K562 (cell line): ENCODE results near the gene DDX41. TPM values are rescaled to one million over a fixed set of nuclear protein-coding genes. Genes with fewer than 3 reads are reported as not detected.

Experiments used
- ATAC-seq: fragments of 200-7000 bp; cut with Tn5 transposase; 3 replicates; pipeline ENCODE4 v1.9.1; 2020; ENCODE audit warnings: moderate library complexity
- BruUV-seq: library from RNA; stranded (reverse); fragments of 400-500 nt; replicated peaks from 2 replicates; lab custom pipeline; 2021; lab: Mats Ljungman, UMichigan
- CTCF ChIA-PET: fragments of 300-600 bp; formaldehyde crosslinking; extraction: SDS; loops from one replicate; lab custom pipeline; 2021; ENCODE audit warnings: low intra/inter-chr PET ratio; lab: Yijun Ruan, JAX
- POLR2A ChIA-PET: fragments of 300-600, 350-650 bp; sonication (Branson Sonifier 250); formaldehyde crosslinking; extraction: SDS; loops from one replicate; lab custom pipeline; 2021; ENCODE audit warnings: antibody characterized with exemption, inconsistent platforms; lab: Yijun Ruan, JAX
- DNase-seq, 4 experiments: peaks; one replicate each; pipeline versions ENCODE4 v3.0.0 to v3.0.0-alpha.2; 2011 to 2018; ENCODE audit warnings: low spot score in 3 of 4, mixed read lengths in 3 of 4; ENCODE audit errors: extremely low read depth in 1 of 4
- FAIRE-seq: peaks from 2 replicates; lab custom pipeline; 2011; peaks lifted over from hg19 to GRCh38; lab: Jason Lieb, UNC
- H2AFZ ChIP-seq: 2 replicates; pipeline ENCODE4 v1.6.0; 2011; ENCODE audit warnings: low read depth, low read length, control low read depth, inconsistent platforms
- H3K27ac ChIP-seq: fragments of 200-600 bp; 3 replicates; pipeline ENCODE4 v1.8.0; 2011; ENCODE audit warnings: low read depth, mild to moderate bottlenecking, control low read depth, inconsistent platforms, low read length, moderate library complexity, mixed read lengths; ENCODE audit errors: extremely low read depth
- H3K27me3 ChIP-seq, 2 experiments: fragments of 300-600 bp in 1 of 2; 2 replicates in 1 of 2; 3 replicates in 1 of 2; pipeline versions ENCODE4 v1.6.0 to v1.8.0; 2011; ENCODE audit warnings: inconsistent platforms in 2 of 2, low read length in 2 of 2, mild to moderate bottlenecking in 1 of 2, mixed read lengths in 1 of 2, moderate library complexity in 1 of 2; ENCODE audit not compliant: control insufficient read depth in 2 of 2, insufficient read depth in 2 of 2
- H3K36me3 ChIP-seq: fragments of 300-600 bp; 3 replicates; pipeline ENCODE4 v1.8.0; 2011; ENCODE audit warnings: mild to moderate bottlenecking, low read length, inconsistent platforms; ENCODE audit not compliant: control insufficient read depth, insufficient read depth
- H3K4me1 ChIP-seq, 2 experiments: fragments of 200-600 bp in 1 of 2; replicated peaks in 1 of 2; 2 replicates in 1 of 2; 3 replicates in 1 of 2; pipeline versions ENCODE4 v1.5.1 to v1.8.0; 2011; ENCODE audit warnings: inconsistent platforms in 2 of 2, low read length in 2 of 2, mild to moderate bottlenecking in 1 of 2, mixed read lengths in 1 of 2, moderate library complexity in 1 of 2; ENCODE audit not compliant: control insufficient read depth in 2 of 2, insufficient read depth in 2 of 2
- H3K4me2 ChIP-seq: 2 replicates; pipeline ENCODE4 v1.6.1; 2011; ENCODE audit warnings: low read length, control low read depth, inconsistent platforms, mixed read lengths; ENCODE audit not compliant: insufficient read depth
- H3K4me3 ChIP-seq: fragments of 200-600 bp; sonication (generic), shearing (Covaris generic); 2 replicates; pipeline ENCODE4 v1.5.1; 2016; ENCODE audit warnings: control low read depth, inconsistent platforms
- H3K79me2 ChIP-seq: fragments of 200-600 bp; 3 replicates; pipeline ENCODE4 v1.8.0; 2011; ENCODE audit warnings: low read length, inconsistent platforms; ENCODE audit not compliant: control insufficient read depth, insufficient read depth
- H3K9ac ChIP-seq, 2 experiments: 2 replicates each; pipeline versions ENCODE4 v1.6.0 to v1.6.1; 2011; ENCODE audit warnings: low read depth in 2 of 2, low read length in 2 of 2, control low read depth in 1 of 2, inconsistent platforms in 1 of 2, mild to moderate bottlenecking in 1 of 2, mixed read lengths in 1 of 2; ENCODE audit not compliant: insufficient read depth in 1 of 2
- H3K9me1 ChIP-seq: one replicate; pipeline ENCODE4 v1.6.0; 2011; ENCODE audit warnings: inconsistent platforms, mild to moderate bottlenecking, low read length, moderate library complexity; ENCODE audit not compliant: control insufficient read depth, insufficient read depth
- H3K9me3 ChIP-seq: replicated peaks from 2 replicates; pipeline ENCODE4 v1.5.1; 2011; ENCODE audit warnings: low read depth, low read length, inconsistent platforms; ENCODE audit not compliant: control insufficient read depth, insufficient read depth
- H4K20me1 ChIP-seq: replicated peaks from 2 replicates; pipeline ENCODE4 v1.6.1; 2011; ENCODE audit warnings: low read length, inconsistent platforms, mixed read lengths; ENCODE audit not compliant: control insufficient read depth, insufficient read depth
- BHLHE40 ChIP-seq: IDR thresholded peaks from 2 replicates; pipeline ENCODE4 v1.6.1; 2011; ENCODE audit warnings: low read length, improper control_type of control experiment
- C11orf30 ChIP-seq: fragments of 450-650 bp; IDR thresholded peaks from 2 replicates; pipeline ENCODE4 v1.6.1; 2016; ENCODE audit warnings: low read depth, mild to moderate bottlenecking
- CTBP1 ChIP-seq: fragments of 450-650 bp; IDR thresholded peaks from 2 replicates; pipeline ENCODE4 v1.6.1; 2016; ENCODE audit warnings: borderline replicate concordance
- CXXC5 ChIP-seq: fragments of 250-450 bp; sonication (Bioruptor Pico); IDR thresholded peaks from 2 replicates; pipeline ENCODE4 v1.8.0; 2022; ENCODE audit warnings: inconsistent platforms, mild to moderate bottlenecking, moderate library complexity
- DEAF1 ChIP-seq: fragments of 450-650 bp; formaldehyde crosslinking; IDR thresholded peaks from 2 replicates; pipeline ENCODE4 v1.4.0; 2020; ENCODE audit warnings: mild to moderate bottlenecking, moderate library complexity
- MAFK ChIP-seq: IDR thresholded peaks from 2 replicates; pipeline ENCODE4 v1.6.1; 2011; ENCODE audit warnings: low read length, improper control_type of control experiment
- MAX ChIP-seq: sonication (generic); formaldehyde crosslinking; IDR thresholded peaks from 2 replicates; pipeline ENCODE4 v1.9.0; 2022; ENCODE audit warnings: mild to moderate bottlenecking, missing genetic modification reagents
- NFE2L1 ChIP-seq: fragments of 450-650 bp; IDR thresholded peaks from 2 replicates; pipeline ENCODE4 v1.6.1; 2016; ENCODE audit warnings: missing genetic modification characterization, low read depth, mild to moderate bottlenecking, missing compliant biosample characterization, moderate library complexity, borderline replicate concordance
- NR2F6 ChIP-seq: fragments of 450-650 bp; formaldehyde crosslinking; IDR thresholded peaks from 2 replicates; pipeline ENCODE4 v1.4.0; 2020; ENCODE audit warnings: mild to moderate bottlenecking
- RAD51 ChIP-seq: fragments of 450-650 bp; IDR thresholded peaks from 2 replicates; pipeline ENCODE4 v1.7.1; 2016; ENCODE audit warnings: low read depth, mild to moderate bottlenecking, borderline replicate concordance
- SIN3B ChIP-seq: fragments of 450-650 bp; IDR thresholded peaks from 2 replicates; pipeline ENCODE4 v1.6.1; 2017; ENCODE audit warnings: low read depth, mild to moderate bottlenecking, moderate library complexity
- SOX6 ChIP-seq: fragments of 450-650 bp; IDR thresholded peaks from 2 replicates; pipeline ENCODE4 v1.6.1; 2014; ENCODE audit warnings: mild to moderate bottlenecking
- ZNF12 ChIP-seq: sonication (generic); formaldehyde crosslinking; IDR thresholded peaks from 2 replicates; pipeline ENCODE4 v1.4.0; 2020; ENCODE audit warnings: mild to moderate bottlenecking, missing genetic modification reagents
- ZNF583 ChIP-seq: fragments of 250-450 bp; sonication (Bioruptor Pico); IDR thresholded peaks from 2 replicates; pipeline ENCODE4 v1.4.0; 2020
- ZNF764 ChIP-seq: fragments of 250-450 bp; sonication (Bioruptor Pico); IDR thresholded peaks from 2 replicates; pipeline ENCODE4 v1.4.0; 2020; ENCODE audit warnings: low read depth, mild to moderate bottlenecking, moderate library complexity
- WGBS: fragments of 100-300 bp; shearing (Covaris generic); methylation state at CpG from one replicate; pipeline ENCODE4 v1.1.6; 2016; ENCODE audit warnings: low coverage, mixed read lengths; ENCODE audit not compliant: insufficient coverage; ENCODE audit errors: missing lambda C conversion rate; 5-methylcytosine and 5-hydroxymethylcytosine counted together
- in situ Hi-C: fragments of 300-500 bp; cut with MboI; formaldehyde crosslinking; loops from 4 replicates; pipeline ENCODE4 v1.15.0; 2018; ENCODE audit warnings: inconsistent platforms, mixed read lengths
- intact Hi-C: fragments of 100-400 bp; cut with micrococcal nuclease; formaldehyde crosslinking; loops from 2 replicates; pipeline ENCODE4 v1.14.2; 2022
- polyA plus RNA-seq, 8 experiments: library from polyadenylated mRNA; depleted of rRNA in 4 of 8; stranded (reverse) in 5 of 8; unstranded in 3 of 8; fragments of >200 nt; fragmentation: Nextera tagmentation in 2 of 8; fragmentation: Illumina TruSeq in 1 of 8; extraction: Ambion mirVana in 2 of 8; extraction: Trizol in 1 of 8; gene quantifications; 2 replicates each; pipeline versions ENCODE4 v1.2.1 to v1.2.3, GENCODE V29; 2011 to 2014; ENCODE audit warnings: inconsistent platforms in 1 of 8, missing spikeins in 1 of 8
- total RNA-seq, 7 experiments: library from RNA; depleted of rRNA in 6 of 7; stranded (reverse); fragments of >200 nt in 6 of 7; fragmentation: Illumina TruSeq in 2 of 7; extraction: Trizol in 2 of 7; gene quantifications; 2 replicates each; pipeline versions ENCODE4 v1.2.1 to v1.2.3, GENCODE V29; 2011 to 2021; ENCODE audit warnings: low replicate concordance in 1 of 7

DDX41 gene
- total and polyA plus RNA-seq, 9 of the 15 experiments (the other 6 are each of a cell fraction or from before 2014, with no cell fraction given): 38.2 to 284 (median 116) TPM

GRCh38 chr5:177557796-177558195 is 41.0 kb upstream of the DDX41 start:
- peaks cover 10% of the 10 kb centered on the region for H4K20me1 ChIP-seq
- CTCF ChIA-PET: no interaction called here
- DNase-seq (no peak), FAIRE-seq (no peak), ATAC-seq (no peak)
- WGBS: 72% methylated on average over 5 of the region's 5 CpGs
- no peak overlapping the region for H3K9ac ChIP-seq
- H3K36me3 ChIP-seq: peaks cover 3% of the 10 kb centered on the region; the same call in 2 of the 3 replicates
- intact Hi-C loops: no loop called here
- H3K4me1 ChIP-seq: peaks cover 17 to 35% of the 10 kb centered on the region in 2 experiments
- H3K27ac ChIP-seq: peak overlapping the region; percentile 64; the same call in 2 of the 3 replicates
- POLR2A ChIA-PET: interaction anchor here (0.6 to 0.8 kb wide), 2 partner anchors 35 to 43 kb away, joined by 3 to 4 read pairs; no protein-coding TSS in a partner anchor
- peaks cover 19% of the 10 kb centered on the region for H3K79me2 ChIP-seq
- no peaks in the 10 kb centered on the region for H3K9me3 ChIP-seq
- no TSS peak for BruUV-seq
- no peak overlapping the region for H3K4me3 ChIP-seq
- peak overlapping the region; percentile 84 for H2AFZ ChIP-seq
- H3K27me3 ChIP-seq: no peaks in the 10 kb centered on the region
- no peaks in the 10 kb centered on the region for H3K9me1 ChIP-seq
- no peak overlapping the region for H3K4me2 ChIP-seq
- in situ Hi-C loops: no loop called here
- TF ChIP-seq CTBP1: no peak
- TF ChIP-seq ZNF12 (CRISPR knock-in tag): peak; percentile 99

- Histone ChIP-seq H3K9me1 (no peaks in the 10 kb centered on the region), H3K27me3 (no peaks in the 10 kb centered on the region), H3K79me2 (peaks cover 25% of the 10 kb centered on the region), H3K9ac (0 out of 4 replicates have a peak overlapping the region, but pooled peaks of 1 of the 2 experiments have one; percentile 10), H3K27ac (peak overlapping the region; percentile 64), H3K4me3 (no peak overlapping the region), H4K20me1 (peaks cover 16% of the 10 kb centered on the region), H3K36me3 (peaks cover 10% of the 10 kb centered on the region), H3K9me3 (no peaks in the 10 kb centered on the region), H3K4me1 (peaks cover 18 to 35% of the 10 kb centered on the region in 2 experiments), H3K4me2 (peak overlapping the region; percentile 35), H2AFZ (peak overlapping the region; percentile 84)
- DNase-seq (peak; percentile 51 to 90 (median 72)), ATAC-seq (peak; percentile 70), FAIRE-seq (peak; percentile 97)
- no TSS peak for BruUV-seq
- POLR2A ChIA-PET: interaction anchor here (0.6 to 0.9 kb wide), 3 partner anchors 8 to 43 kb away, joined by 3 to 4 read pairs (median 3); no protein-coding TSS in a partner anchor
- WGBS: 2% methylated on average over 4 of the region's 4 CpGs
- in situ Hi-C loops (no loop called here), intact Hi-C loops (no loop called here)
- CTCF ChIA-PET: no interaction called here
- TF ChIP-seq ZNF764 (CRISPR knock-in tag) (no peak), DEAF1 (CRISPR knock-in tag) (no peak), MAFK (no peak), CXXC5 (CRISPR knock-in tag) (0 out of 2 replicates have a peak, but pooled peaks have one; percentile 28), NFE2L1 (tag) (no peak), SOX6 (peak; percentile 55; the same call in 1 of the 2 replicates), SIN3B (no peak), C11orf30 (no peak), NR2F6 (no peak), BHLHE40 (peak; percentile 76), MAX (CRISPR knock-in tag) (peak; percentile 77), RAD51 (peak; percentile 99), ZNF583 (CRISPR knock-in tag) (peak; percentile 47; the same call in 1 of the 2 replicates)
These were observed 40.4 kb upstream of the DDX41 start for GRCh38 chr5:177557041-177557647.
